LNCAP (cell line): ENCODE measurements around the gene BNIP3.

Source experiments
- CTCF ChIP-seq: fragments of 450-650 bp; IDR thresholded peaks from 2 replicates; pipeline ENCODE4 v1.5.1; 2017; ENCODE audit warnings: mild to moderate bottlenecking

The BNIP3 gene

GRCh38 chr10:132001238-132001972 is 19.7 kb upstream of the BNIP3 start:
- TF ChIP-seq CTCF = peak; percentile 38; the same call in 1 of the 2 replicates

- no peak for TF ChIP-seq CTCF
Measured at GRCh38 chr10:131998845-131999681, 17.3 kb upstream of the BNIP3 start.

GRCh38 chr10:131998050-131998844 is 16.5 kb upstream of the BNIP3 start:
- no peak for TF ChIP-seq CTCF

GRCh38 chr10:131997366-131998049 is 15.8 kb upstream of the BNIP3 start:
- TF ChIP-seq CTCF = no peak

GRCh38 chr10:131996466-131997365 is 15.0 kb upstream of the BNIP3 start:
- TF ChIP-seq CTCF = no peak

GRCh38 chr10:131994435-131994834 is 12.7 kb upstream of the BNIP3 start:
- no peak for TF ChIP-seq CTCF
